Gastroesophageal sphincter (tissue), 4 donors: ENCODE measurements around the gene AKAP13. TPM values are rescaled to one million over a fixed set of nuclear protein-coding genes. Genes with fewer than 3 reads are reported as not detected.
A peak's percentile ranks its signal among the peaks of the same experiment; 100 is the strongest.

Experiments used
- ATAC-seq: fragments of 150-250 bp; one replicate; pipeline ENCODE4 v1.9.1; 2016; ENCODE audit warnings: mild to moderate bottlenecking, moderate library complexity
- H3K27ac ChIP-seq, 4 donors: fragments of 200-600 bp; sonication (generic) in 3 of 4; 1 replicate in 3 of 4; 2 replicates in 1 of 4; pipeline ENCODE4 v1.5.1; 2016 to 2019
- H3K27me3 ChIP-seq: fragments of 200-600 bp; sonication (generic); one replicate; pipeline ENCODE4 v1.5.1; 2019
- H3K36me3 ChIP-seq, 2 donors: fragments of 200-600 bp; sonication (generic); one replicate each; pipeline ENCODE4 v1.5.1; 2019; ENCODE audit warnings: control low read depth in 1 of 2
- H3K4me1 ChIP-seq, 3 donors: fragments of 200-600 bp; sonication (generic); 1 replicate in 2 of 3; 2 replicates in 1 of 3; pipeline ENCODE4 v1.5.1; 2016 to 2019; ENCODE audit warnings: control low read depth in 2 of 3
- H3K4me3 ChIP-seq, 2 donors: fragments of 200-600 bp; sonication (generic); one replicate each; pipeline ENCODE4 v1.5.1; 2019; ENCODE audit warnings: mild to moderate bottlenecking in 1 of 2, moderate library complexity in 1 of 2
- H3K9me3 ChIP-seq, 3 donors: fragments of 200-600 bp; sonication (generic); one replicate each; pipeline ENCODE4 v1.5.1; 2017 to 2019; ENCODE audit warnings: control low read depth in 2 of 3
- CTCF ChIP-seq, 4 experiments: fragments of 200-600 bp in 2 of 4; fragments of 450-650 bp in 2 of 4; sonication (generic) in 1 of 4; IDR thresholded peaks; one replicate each; pipeline ENCODE4 v1.5.1; 2017 to 2019; ENCODE audit warnings: antibody characterized with exemption in 4 of 4, mild to moderate bottlenecking in 2 of 4, moderate library complexity in 2 of 4
- EP300 ChIP-seq: sonication (generic); formaldehyde crosslinking; IDR thresholded peaks from one replicate; pipeline ENCODE4 v1.6.1; 2017; ENCODE audit warnings: antibody characterized with exemption, mild to moderate bottlenecking
- POLR2A ChIP-seq, 2 donors: fragments of 450-650 bp; IDR thresholded peaks; one replicate each; pipeline ENCODE4 v1.6.1; 2017; ENCODE audit warnings: antibody characterized with exemption in 2 of 2, mild to moderate bottlenecking in 2 of 2, moderate library complexity in 1 of 2
- POLR2AphosphoS5 ChIP-seq: sonication (generic); formaldehyde crosslinking; IDR thresholded peaks from one replicate; pipeline ENCODE4 v1.6.1; 2017; ENCODE audit warnings: antibody characterized with exemption
- WGBS, 2 donors: methylation state at CpG; one replicate each; pipeline ENCODE4 v1.1.5; 2018; ENCODE audit warnings: low coverage in 1 of 2; 5-methylcytosine and 5-hydroxymethylcytosine counted together
- total RNA-seq, 4 donors: library from RNA; depleted of rRNA; stranded (reverse); fragments of >200 nt; gene quantifications; one replicate each; pipeline ENCODE4 v1.1.0, GENCODE V29; 2016

The AKAP13 gene
- total RNA-seq, 4 donors from 2014 or later = 196 to 252 (median 215) TPM

GRCh38 chr15:85389306-85389650 is 8.9 kb downstream of the AKAP13 start:
- H3K4me3 ChIP-seq = no peak overlapping the region
- H3K27ac ChIP-seq = peak overlapping the region in 1 of 4 donors; percentile 3
- H3K36me3 ChIP-seq = peaks cover 0 to 5% of the 10 kb centered on the region in 2 donors
- TF ChIP-seq POLR2AphosphoS5 = no peak
- TF ChIP-seq CTCF (IDR thresholded peaks at IDR 0.05) = no peak
- no peak for TF ChIP-seq EP300
- TF ChIP-seq POLR2A (IDR thresholded peaks at IDR 0.05) = no peak
- no peak for ATAC-seq
- WGBS, 2 donors = 40 to 100% methylated on average over 1 to 2 of the region's 2 CpGs
- no peaks in the 10 kb centered on the region for H3K9me3 ChIP-seq
- peaks cover 4 to 90% (median 6%) of the 10 kb centered on the region in 3 donors for H3K4me1 ChIP-seq
- no peaks in the 10 kb centered on the region for H3K27me3 ChIP-seq

- TF ChIP-seq EP300 (no peak), POLR2AphosphoS5 (no peak), POLR2A (IDR thresholded peaks at IDR 0.05) (no peak), CTCF (IDR thresholded peaks at IDR 0.05) (no peak)
- Histone ChIP-seq H3K27me3 (no peaks in the 10 kb centered on the region), H3K9me3 (no peaks in the 10 kb centered on the region), H3K4me1 (peaks cover 9 to 90% (median 11%) of the 10 kb centered on the region in 3 donors), H3K27ac (no peak overlapping the region), H3K36me3 (peaks cover 0 to 5% of the 10 kb centered on the region in 2 donors), H3K4me3 (no peak overlapping the region)
- ATAC-seq = no peak
- 90 to 94% methylated on average over 3 to 4 of the region's 4 CpGs for WGBS, 2 donors
These were observed 9.4 kb downstream of the AKAP13 start for GRCh38 chr15:85389772-85390171.

GRCh38 chr15:85393210-85393609 is 12.8 kb downstream of the AKAP13 start:
- Histone ChIP-seq H3K36me3 (no peaks in the 10 kb centered on the region), H3K27me3 (no peaks in the 10 kb centered on the region), H3K4me3 (no peak overlapping the region), H3K4me1 (peaks cover 14 to 95% (median 23%) of the 10 kb centered on the region in 3 donors), H3K27ac (no peak overlapping the region), H3K9me3 (no peaks in the 10 kb centered on the region)
- ATAC-seq = no peak
- TF ChIP-seq CTCF (IDR thresholded peaks at IDR 0.05) = no peak
- no peak for TF ChIP-seq POLR2AphosphoS5
- TF ChIP-seq POLR2A (IDR thresholded peaks at IDR 0.05) = no peak
- no peak for TF ChIP-seq EP300
- 80 to 83% methylated on average over 2 of the region's 2 CpGs for WGBS, 2 donors

GRCh38 chr15:85394554-85395333 is 14.3 kb downstream of the AKAP13 start:
- peaks cover 14 to 87% (median 23%) of the 10 kb centered on the region in 3 donors for H3K4me1 ChIP-seq
- WGBS, 2 donors = 13 to 33% methylated on average over 2 of the region's 2 CpGs
- no peak overlapping the region for H3K4me3 ChIP-seq
- H3K36me3 ChIP-seq = no peaks in the 10 kb centered on the region
- TF ChIP-seq POLR2AphosphoS5 (no peak), POLR2A (IDR thresholded peaks at IDR 0.05) (no peak), EP300 (no peak), CTCF (IDR thresholded peaks at IDR 0.05) (no peak)
- peak overlapping the region in 3 of 4 donors; percentile 38 to 67 (median 62) for H3K27ac ChIP-seq
- no peaks in the 10 kb centered on the region for H3K9me3 ChIP-seq
- H3K27me3 ChIP-seq = no peaks in the 10 kb centered on the region
- no peak for ATAC-seq

GRCh38 chr15:85396554-85396953 is 16.2 kb downstream of the AKAP13 start:
- TF ChIP-seq POLR2A (IDR thresholded peaks at IDR 0.05) = no peak
- Histone ChIP-seq H3K9me3 (no peaks in the 10 kb centered on the region), H3K36me3 (no peaks in the 10 kb centered on the region), H3K4me1 (peaks cover 19 to 86% (median 27%) of the 10 kb centered on the region in 3 donors), H3K4me3 (no peak overlapping the region), H3K27me3 (no peaks in the 10 kb centered on the region), H3K27ac (peak overlapping the region in 1 of 4 donors; percentile 67)
- 21 to 40% methylated on average over 3 of the region's 3 CpGs for WGBS, 2 donors
- no peak for ATAC-seq
